NCI-H1930 (cell line): ENCODE results near the gene MBNL2.

Experiments
- DNase-seq, 2 experiments: peaks; one replicate each; lab custom pipeline; 2025; lab: John Stamatoyannopoulos, UW

Gene MBNL2

DNA sequence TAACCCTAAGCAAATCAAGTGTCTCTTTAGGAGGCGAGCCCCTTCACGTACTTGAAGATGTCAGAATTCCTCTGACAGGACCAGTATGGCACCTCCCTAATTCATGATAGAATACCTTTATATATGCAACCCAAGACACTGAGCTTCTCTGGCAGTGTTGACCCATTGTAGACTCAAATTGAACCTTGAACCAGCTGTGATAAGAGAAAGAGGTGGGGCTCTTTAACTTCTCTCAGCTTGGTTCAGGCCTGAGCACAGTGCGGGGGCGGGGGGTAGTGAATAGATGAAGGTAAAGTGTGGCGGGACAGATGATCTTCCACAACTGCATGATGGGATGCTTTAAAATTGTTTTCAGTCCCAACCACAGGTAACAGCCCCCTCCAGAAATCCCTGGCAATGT lies 12.1 kb downstream of the MBNL2 start:
- DNase-seq: no peak

GRCh38 chr13:97234742-97235141 lies 12.6 kb downstream of the MBNL2 start:
- DNase-seq: no peak

GRCh38 chr13:97235549-97236231 lies 13.6 kb downstream of the MBNL2 start:
- DNase-seq: no peak

- DNase-seq: no peak
Measured at GRCh38 chr13:97237388-97237787, 15.3 kb downstream of the MBNL2 start.

DNA sequence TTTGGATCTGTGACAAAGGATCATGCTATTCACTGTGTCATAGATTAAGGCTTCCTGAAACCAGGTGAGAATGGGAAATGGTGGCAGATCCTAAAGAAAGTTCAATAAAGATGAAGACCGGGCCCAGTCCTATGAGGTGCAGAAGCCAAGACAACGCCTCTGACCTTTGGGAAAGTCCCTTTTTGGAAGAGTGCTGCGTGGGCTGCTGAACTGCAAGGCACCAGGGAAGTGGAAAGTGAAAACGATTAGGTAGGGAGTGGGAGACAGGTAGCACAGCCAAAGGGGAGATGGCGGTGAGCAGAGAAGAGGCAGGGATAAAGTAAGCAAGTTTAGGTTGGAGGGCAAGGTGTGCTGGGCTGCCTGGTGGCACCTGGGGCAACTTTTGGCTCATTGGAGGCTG lies 16.3 kb downstream of the MBNL2 start:
- DNase-seq: no peak

DNA sequence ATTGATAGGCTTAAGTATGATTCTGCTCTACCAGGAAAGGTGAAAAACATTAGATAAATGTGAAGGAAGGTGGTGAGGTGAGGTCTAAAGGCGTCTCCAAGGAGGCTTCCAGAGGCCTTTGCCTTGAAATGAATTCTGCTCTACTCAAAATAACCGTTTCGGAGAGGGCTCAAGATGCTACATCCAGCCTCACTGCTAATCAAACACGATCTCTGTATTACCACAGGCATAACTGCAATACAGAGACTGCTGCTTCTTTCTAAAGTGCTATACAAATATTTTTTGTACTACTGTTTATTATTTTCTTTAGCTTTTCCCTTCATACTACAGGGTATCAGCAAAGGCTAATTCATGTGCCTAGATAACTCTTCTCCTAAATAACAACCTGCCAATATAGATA lies 16.8 kb downstream of the MBNL2 start:
- DNase-seq: no peak

GRCh38 chr13:97239306-97239705 lies 17.2 kb downstream of the MBNL2 start:
- DNase-seq: no peak

DNA sequence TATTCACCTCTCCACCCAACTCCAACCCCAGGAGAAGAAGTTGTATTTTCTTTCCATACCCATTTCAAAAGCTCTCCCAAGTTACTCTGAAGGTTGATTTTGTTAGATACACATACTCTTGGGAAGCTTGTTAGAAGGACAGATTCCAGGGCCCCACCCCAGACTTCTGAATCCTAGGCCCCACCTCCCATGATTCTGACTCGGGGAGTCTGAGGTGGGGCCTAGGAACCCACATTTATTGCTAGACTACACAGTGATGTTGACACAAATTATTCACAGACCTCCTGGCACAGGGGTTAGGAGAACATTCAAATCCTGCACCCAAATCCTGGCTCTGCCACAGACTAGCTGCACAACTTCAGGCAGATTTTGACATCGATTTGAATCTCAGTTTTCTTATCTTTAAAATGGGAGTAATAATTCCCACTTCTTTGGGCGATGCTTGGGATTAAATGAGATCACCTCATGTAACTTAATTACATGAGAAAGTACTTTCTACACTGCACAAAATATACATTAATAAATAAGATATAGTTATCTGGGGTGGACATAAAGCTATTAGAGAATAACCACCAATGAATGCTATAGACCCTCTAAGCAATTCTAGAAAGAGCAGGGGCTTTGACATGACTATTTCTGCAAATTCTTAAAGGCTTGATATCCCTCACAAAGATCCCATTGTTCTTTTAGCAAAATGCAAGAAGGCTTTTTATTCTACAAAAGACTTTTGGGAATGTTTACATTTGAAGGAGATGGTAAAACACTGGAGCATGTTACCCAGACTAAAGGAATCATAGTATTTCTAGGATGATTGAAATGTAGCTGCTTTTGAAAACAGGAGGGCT lies 18.0 kb downstream of the MBNL2 start:
- DNase-seq: no peak

- no peak for DNase-seq
Measured at GRCh38 chr13:97240788-97241734, 18.9 kb downstream of the MBNL2 start.

DNA sequence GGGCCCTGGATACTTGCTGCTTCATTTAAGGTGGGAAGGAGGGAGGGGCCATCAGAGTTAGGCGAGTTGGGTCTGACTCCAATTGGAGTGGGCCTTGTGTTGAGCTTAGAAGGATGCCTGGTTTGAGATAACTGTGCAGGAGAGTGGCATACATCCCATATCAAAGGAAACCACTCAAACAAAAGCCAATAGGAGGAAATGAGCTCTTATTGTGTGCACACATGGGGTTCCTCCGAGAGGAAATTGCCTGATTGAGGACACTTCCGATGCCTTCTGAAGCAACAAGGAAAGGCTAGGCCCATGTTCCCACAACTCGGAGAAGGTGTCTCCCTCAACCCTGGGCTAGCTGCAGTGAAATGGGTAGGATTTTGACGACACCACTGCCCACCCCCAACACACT lies 19.6 kb downstream of the MBNL2 start:
- no peak for DNase-seq

GRCh38 chr13:97242755-97243497 lies 20.8 kb downstream of the MBNL2 start:
- DNase-seq: no peak

- peak in 1 of 2 experiments; percentile 36 for DNase-seq
Measured at GRCh38 chr13:97243915-97244781, 22.0 kb downstream of the MBNL2 start.

DNA sequence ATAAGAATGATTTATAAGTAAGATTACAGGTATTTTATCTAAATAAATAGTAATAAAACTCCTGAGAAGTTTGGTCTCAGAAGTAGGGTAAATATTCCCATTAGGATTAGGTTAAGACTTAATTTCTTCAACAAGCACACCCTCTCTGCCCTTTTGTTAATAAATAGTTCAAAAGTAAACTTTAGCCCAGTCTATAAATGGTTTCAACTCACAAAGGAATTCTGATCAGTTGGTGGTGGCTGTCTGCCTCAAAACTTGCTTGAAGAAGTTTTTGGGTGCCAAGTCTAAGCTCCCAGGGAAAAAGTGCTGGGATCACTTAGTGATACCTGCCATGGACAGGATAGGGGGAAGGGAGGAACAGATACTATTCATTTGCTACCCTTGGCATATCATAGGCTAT lies 22.9 kb downstream of the MBNL2 start:
- DNase-seq: no peak

DNA sequence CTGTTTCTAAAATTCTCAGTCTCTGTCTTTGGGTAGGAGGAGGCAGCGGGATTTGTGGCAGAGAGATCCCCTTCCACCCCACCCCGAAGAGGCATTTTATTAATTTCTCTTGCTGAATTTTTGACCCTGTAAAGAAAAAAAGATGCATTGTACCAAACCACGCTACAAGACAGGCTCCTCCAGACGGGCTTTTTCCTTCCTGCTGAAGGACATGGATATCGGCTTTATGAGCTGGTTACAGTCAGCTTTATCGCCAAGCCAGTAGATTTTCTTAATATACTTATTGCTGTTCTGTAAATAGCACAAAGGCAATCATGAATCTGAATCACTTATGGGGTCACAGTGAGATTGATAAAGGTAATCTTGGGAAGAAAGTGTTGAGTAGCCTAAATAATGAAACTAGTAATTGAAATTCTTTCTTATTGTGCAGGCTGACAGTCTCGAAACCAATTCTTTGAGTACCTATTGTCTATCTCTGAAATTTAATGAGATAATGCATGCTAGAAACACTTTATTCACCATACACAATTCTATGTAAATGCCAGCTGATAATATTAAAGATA lies 24.5 kb downstream of the MBNL2 start:
- no peak for DNase-seq

- no peak for DNase-seq
Measured at GRCh38 chr13:97248243-97248642, 26.1 kb downstream of the MBNL2 start.

GRCh38 chr13:97249093-97249795 lies 27.1 kb downstream of the MBNL2 start:
- no peak for DNase-seq

GRCh38 chr13:97249796-97250495 lies 27.8 kb downstream of the MBNL2 start:
- no peak for DNase-seq

DNA sequence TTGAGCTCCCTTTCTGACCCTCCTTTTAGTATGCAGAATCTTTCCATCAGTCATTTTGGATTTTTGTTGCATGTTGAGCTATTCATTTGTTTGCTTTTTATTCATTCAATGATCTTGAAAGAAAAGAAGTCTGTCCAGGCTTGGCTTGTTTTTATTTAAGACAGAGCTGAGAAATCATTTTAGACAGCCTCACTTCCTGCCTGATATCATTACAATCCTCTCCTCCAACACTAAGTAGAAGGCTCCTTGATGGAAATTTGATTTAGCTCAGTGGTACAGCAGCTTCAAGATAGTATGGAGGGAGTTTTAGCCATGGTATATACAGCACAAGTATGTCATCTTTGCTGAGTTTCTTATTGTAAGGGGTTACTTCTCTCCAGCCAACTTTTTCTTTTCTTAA lies 28.4 kb downstream of the MBNL2 start:
- no peak for DNase-seq

DNA sequence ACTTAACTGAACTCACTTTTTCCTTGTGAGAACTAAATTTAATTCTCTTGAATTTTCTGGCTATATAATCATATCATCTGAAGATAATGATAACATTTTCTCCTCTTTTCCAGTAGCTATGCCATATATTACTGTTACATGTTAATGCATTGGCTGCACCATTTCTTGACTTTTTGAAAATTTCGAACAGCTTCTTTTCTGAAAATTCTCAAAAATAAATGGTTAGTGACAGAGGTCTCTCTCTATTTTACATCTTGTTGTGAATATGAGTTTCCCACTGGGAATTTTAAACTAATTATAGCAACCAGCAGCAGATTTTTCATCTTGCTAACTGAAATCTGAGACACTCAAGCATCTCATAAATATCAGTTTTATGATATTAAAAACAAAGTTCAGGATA lies 30.6 kb downstream of the MBNL2 start:
- no peak for DNase-seq
